Esophagus muscularis mucosa (tissue), 4 donors: Measurements from ENCODE around the gene CAMK1. TPM values are rescaled to one million over a fixed set of nuclear protein-coding genes. Genes with fewer than 3 reads are reported as not detected.

Experiments used
- DNase-seq: peaks from one replicate; pipeline ENCODE4 v3.0.0-alpha.2; 2017; ENCODE audit errors: extremely low spot score
- H3K27ac ChIP-seq, 4 donors: fragments of 200-600 bp; sonication (generic); replicated peaks in 1 of 4; 1 replicate in 3 of 4; 2 replicates in 1 of 4; pipeline ENCODE4 v1.5.1; 2016 to 2019; ENCODE audit warnings: mild to moderate bottlenecking in 1 of 4
- H3K27me3 ChIP-seq, 4 donors: fragments of 200-600 bp; sonication (generic); one replicate each; pipeline versions ENCODE4 v1.5.1 to v1.6.0; 2016 to 2019
- H3K36me3 ChIP-seq, 4 donors: fragments of 200-600 bp; sonication (generic); one replicate each; pipeline ENCODE4 v1.5.1; 2016 to 2019
- H3K4me1 ChIP-seq, 4 donors: fragments of 200-600 bp; sonication (generic); one replicate each; pipeline ENCODE4 v1.5.1; 2016 to 2019
- H3K4me3 ChIP-seq, 4 donors: fragments of 200-600 bp; sonication (generic); 1 replicate in 2 of 4; 2 replicates in 2 of 4; pipeline ENCODE4 v1.5.1; 2016 to 2019; ENCODE audit warnings: mild to moderate bottlenecking in 4 of 4, moderate library complexity in 1 of 4
- H3K9me3 ChIP-seq, 4 donors: fragments of 200-600 bp; sonication (generic); 1 replicate in 3 of 4; 2 replicates in 1 of 4; pipeline ENCODE4 v1.5.1; 2016 to 2019
- EP300 ChIP-seq: sonication (generic); formaldehyde crosslinking; IDR thresholded peaks from one replicate; pipeline ENCODE4 v1.6.1; 2017; ENCODE audit warnings: antibody characterized with exemption
- POLR2A ChIP-seq: fragments of 450-650 bp; IDR thresholded peaks from one replicate; pipeline ENCODE4 v1.6.1; 2017; ENCODE audit warnings: antibody characterized with exemption, moderate library complexity, mild to moderate bottlenecking, low read depth
- POLR2AphosphoS5 ChIP-seq, 2 donors: sonication (generic); formaldehyde crosslinking; IDR thresholded peaks; one replicate each; pipeline ENCODE4 v1.6.1; 2017; ENCODE audit warnings: antibody characterized with exemption in 2 of 2
- WGBS: methylation state at CpG from one replicate; pipeline ENCODE4 v1.1.5; 2018; 5-methylcytosine and 5-hydroxymethylcytosine counted together
- intact Hi-C: fragments of 100-400 bp; cut with DNase I; formaldehyde crosslinking; loops from one replicate; pipeline ENCODE4 v1.15.1; 2023
- total RNA-seq, 4 donors: library from RNA; depleted of rRNA; stranded (reverse); fragments of >200 nt; gene quantifications; one replicate each; pipeline versions ENCODE4 v1.1.0 to v1.2.1, GENCODE V29; 2016
- TF ChIP-seq, protein P1 (sequence below), 3 experiments: fragments of 200-600 bp in 2 of 3; fragments of 450-650 bp in 1 of 3; sonication (generic) in 2 of 3; IDR thresholded peaks; one replicate each; pipeline ENCODE4 v1.5.1; 2017 to 2019; ENCODE audit warnings: antibody characterized with exemption in 3 of 3, mild to moderate bottlenecking in 2 of 3, moderate library complexity in 1 of 3

The CAMK1 gene
- total RNA-seq, 4 donors from 2014 or later: 53.6 to 78.9 (median 70.2) TPM

DNA sequence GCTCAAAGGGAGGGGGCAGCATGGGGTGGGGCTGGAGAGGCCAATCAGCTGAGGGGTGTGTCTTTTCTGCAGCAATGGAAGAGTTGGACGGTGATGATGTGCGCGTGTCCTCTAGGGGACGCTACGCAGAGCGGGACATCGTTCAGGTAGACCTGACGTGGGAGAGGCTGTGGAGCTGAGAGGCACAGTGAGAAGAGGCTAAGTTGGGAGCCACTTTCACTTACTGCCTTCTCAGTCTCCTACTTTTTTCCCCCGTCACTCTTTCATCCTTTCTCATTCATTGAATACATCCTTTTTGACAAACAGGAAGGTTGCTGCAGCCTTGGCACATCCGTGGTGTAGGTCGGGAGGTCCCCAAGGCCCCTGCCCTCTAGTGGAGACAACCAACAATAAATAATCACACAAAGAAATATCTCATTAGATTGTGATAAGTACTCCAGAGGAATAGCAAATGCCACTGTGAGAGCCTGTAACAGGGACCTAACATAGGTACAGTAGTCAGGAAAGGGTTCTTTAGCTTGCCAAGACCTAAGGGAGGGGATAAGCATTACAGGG lies 42.6 kb downstream of the CAMK1 start:
- Histone ChIP-seq H3K4me1 (peaks cover 0 to 17% (median 13%) of the 10 kb centered on the region in 4 donors), H3K9me3 (no peaks in the 10 kb centered on the region), H3K4me3 (no peak overlapping the region), H3K27me3 (no peaks in the 10 kb centered on the region), H3K27ac (no peak overlapping the region), H3K36me3 (no peaks in the 10 kb centered on the region)
- TF ChIP-seq POLR2A (no peak), POLR2AphosphoS5 (IDR thresholded peaks at IDR 0.05) (no peak), EP300 (no peak)
- TF ChIP-seq, protein P1, sequence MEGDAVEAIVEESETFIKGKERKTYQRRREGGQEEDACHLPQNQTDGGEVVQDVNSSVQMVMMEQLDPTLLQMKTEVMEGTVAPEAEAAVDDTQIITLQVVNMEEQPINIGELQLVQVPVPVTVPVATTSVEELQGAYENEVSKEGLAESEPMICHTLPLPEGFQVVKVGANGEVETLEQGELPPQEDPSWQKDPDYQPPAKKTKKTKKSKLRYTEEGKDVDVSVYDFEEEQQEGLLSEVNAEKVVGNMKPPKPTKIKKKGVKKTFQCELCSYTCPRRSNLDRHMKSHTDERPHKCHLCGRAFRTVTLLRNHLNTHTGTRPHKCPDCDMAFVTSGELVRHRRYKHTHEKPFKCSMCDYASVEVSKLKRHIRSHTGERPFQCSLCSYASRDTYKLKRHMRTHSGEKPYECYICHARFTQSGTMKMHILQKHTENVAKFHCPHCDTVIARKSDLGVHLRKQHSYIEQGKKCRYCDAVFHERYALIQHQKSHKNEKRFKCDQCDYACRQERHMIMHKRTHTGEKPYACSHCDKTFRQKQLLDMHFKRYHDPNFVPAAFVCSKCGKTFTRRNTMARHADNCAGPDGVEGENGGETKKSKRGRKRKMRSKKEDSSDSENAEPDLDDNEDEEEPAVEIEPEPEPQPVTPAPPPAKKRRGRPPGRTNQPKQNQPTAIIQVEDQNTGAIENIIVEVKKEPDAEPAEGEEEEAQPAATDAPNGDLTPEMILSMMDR (IDR thresholded peaks at IDR 0.05): no peak
- intact Hi-C loops: no loop called here
- no peak for DNase-seq
- WGBS: 20% methylated on average over 11 of the region's 11 CpGs

DNA sequence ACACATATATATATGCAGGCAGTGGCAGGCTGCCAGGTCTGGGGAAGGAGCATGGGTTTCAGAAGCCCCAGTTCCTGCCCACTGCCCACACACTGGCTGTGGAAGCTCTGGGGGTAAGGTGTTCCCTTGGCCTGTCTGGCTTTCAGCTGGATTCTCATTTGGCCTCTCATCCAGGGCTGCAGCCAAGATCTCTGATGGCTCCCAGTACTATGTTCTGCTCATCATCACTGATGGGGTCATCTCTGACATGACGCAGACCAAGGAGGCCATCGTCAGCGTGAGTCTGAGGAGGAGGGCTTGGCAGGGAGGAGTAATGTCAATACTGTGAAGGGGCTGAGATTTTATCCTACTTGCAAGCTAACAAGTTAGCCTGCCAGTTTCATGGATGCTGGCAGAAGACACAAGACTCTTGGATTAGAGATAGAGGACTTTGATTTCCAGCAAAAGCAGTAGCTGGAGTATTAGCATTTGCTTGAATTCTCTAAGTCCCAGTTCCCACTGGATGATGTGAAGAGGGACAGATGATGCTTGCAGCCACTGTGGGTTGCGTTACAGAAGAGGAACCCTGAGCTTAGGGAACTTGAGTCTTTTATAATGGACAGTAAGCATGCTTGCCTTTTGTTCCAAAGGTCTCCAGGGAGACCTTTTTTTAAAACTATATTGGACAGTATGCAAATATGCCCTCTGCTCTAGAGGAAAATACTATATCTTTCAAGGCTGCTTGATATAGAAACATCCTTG lies 43.8 kb downstream of the CAMK1 start:
- H3K4me3 ChIP-seq: no peak overlapping the region
- peaks cover 0 to 15% (median 12%) of the 10 kb centered on the region in 4 donors for H3K4me1 ChIP-seq
- no peaks in the 10 kb centered on the region for H3K27me3 ChIP-seq
- no peaks in the 10 kb centered on the region for H3K36me3 ChIP-seq
- H3K27ac ChIP-seq: no peak overlapping the region
- no peak for TF ChIP-seq POLR2A
- TF ChIP-seq POLR2AphosphoS5 (IDR thresholded peaks at IDR 0.05): no peak
- TF ChIP-seq EP300: no peak
- TF ChIP-seq, protein P1 (IDR thresholded peaks at IDR 0.05): no peak
- no peak for DNase-seq
- no peaks in the 10 kb centered on the region for H3K9me3 ChIP-seq
- intact Hi-C loops: no loop called here
- 70% methylated on average over 4 of the region's 4 CpGs for WGBS

DNA sequence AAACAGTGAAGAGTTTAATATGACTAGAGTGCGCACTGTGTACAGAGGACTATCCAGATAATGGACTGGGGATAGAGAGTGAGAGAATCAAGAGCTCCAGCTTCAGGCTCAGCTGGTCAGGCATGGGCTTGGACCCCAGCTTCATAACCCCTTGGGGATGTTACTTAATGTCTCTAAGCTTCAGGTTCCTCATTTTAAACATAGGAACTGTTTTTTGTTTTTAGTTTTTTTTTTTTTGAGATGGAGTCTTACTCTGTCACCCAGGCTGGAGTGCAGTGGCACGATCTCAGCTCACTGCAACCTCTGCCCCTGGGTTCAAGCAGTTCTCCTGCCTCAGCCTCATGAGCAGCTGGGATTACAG lies 48.1 kb downstream of the CAMK1 start:
- Histone ChIP-seq H3K36me3 (no peaks in the 10 kb centered on the region), H3K27me3 (no peaks in the 10 kb centered on the region), H3K9me3 (no peaks in the 10 kb centered on the region), H3K4me3 (no peak overlapping the region), H3K27ac (no peak overlapping the region), H3K4me1 (no peaks in the 10 kb centered on the region)
- WGBS: 87% methylated on average over 2 of the region's 2 CpGs
- TF ChIP-seq EP300: no peak
- TF ChIP-seq, protein P1 (IDR thresholded peaks at IDR 0.05): no peak
- TF ChIP-seq POLR2A: no peak
- no peak for TF ChIP-seq POLR2AphosphoS5 (IDR thresholded peaks at IDR 0.05)
- no peak for DNase-seq
- intact Hi-C loops: no loop called here

DNA sequence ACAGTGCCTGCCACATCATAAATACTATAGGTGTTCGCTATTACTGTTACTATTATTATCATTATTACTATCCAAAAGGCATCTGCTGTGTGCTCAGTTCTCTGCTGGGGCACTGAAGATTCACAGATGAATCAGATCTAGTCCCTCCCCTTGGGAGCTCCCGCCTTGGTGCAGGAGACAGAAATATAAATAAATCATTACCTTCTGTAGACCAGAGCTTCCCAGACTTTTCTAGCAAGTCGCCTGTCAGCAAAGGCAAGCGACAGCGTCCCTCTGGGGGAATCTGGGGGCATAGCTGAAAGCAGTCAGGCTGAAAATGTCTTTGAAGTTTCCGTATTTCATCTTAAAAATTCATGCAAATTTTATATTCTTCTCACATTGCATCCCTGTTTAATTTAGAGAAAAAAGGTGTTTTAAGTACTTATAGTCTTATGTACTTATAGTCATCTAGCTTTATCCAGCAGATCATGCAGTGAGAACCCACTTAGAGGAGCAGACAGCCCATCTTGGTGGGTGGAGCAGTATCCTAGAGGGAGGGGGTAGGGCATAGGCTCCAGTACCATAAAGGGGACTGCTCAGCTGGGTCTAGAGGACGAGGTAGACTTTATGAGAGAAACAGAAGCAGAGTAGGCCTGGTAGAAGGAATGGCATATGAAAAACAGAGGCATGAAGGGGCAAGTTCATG lies 48.6 kb downstream of the CAMK1 start:
- Histone ChIP-seq H3K4me3 (no peak overlapping the region), H3K4me1 (peaks cover under 1 to 5% (median 3%) of the 10 kb centered on the region in 4 donors), H3K9me3 (no peaks in the 10 kb centered on the region), H3K36me3 (no peaks in the 10 kb centered on the region), H3K27me3 (no peaks in the 10 kb centered on the region), H3K27ac (no peak overlapping the region)
- TF ChIP-seq POLR2AphosphoS5 (IDR thresholded peaks at IDR 0.05) (no peak), POLR2A (no peak), EP300 (no peak)
- TF ChIP-seq, protein P1 (IDR thresholded peaks at IDR 0.05): no peak
- intact Hi-C loops: no loop called here
- 34% methylated on average over 7 of the region's 7 CpGs for WGBS
- DNase-seq: no peak
